ENCODE data around the gene USP24.
"Not testable (repeated sequence)": the region's sequence is repeated elsewhere in the genome, so short reads cannot be mapped to it uniquely, and the experiment has no call there.

- TF ChIP-seq EZH2 (IDR thresholded peaks at IDR 0.05); POLR2AphosphoS5 (IDR thresholded peaks at IDR 0.05; ENCODE audit: borderline replicate concordance, low read depth, low read length): not testable (repeated sequence)
Observed at GRCh38 chr1:55229726-55230125, 14.6 kb upstream of the USP24 start.

All from SK-N-MC (cell line).